ENCODE data around the gene EVA1C.
A peak's percentile ranks its signal among the peaks of the same experiment; 100 is the strongest.

The EVA1C gene

GRCh38 chr21:32467291-32467690, 54.8 kb downstream of the EVA1C start:
- POLR2A ChIA-PET (ENCODE audit: low non-redundant PET), result no interaction called here
- no peak for DNase-seq (ENCODE audit: low spot score)

GRCh38 chr21:32468681-32469111, 56.2 kb downstream of the EVA1C start:
- POLR2A ChIA-PET (ENCODE audit: low non-redundant PET), result no interaction called here

More at GRCh38 chr21:32467291-32467690, 54.8 kb downstream of the EVA1C start:
- no peak overlapping the region for H3K27ac ChIP-seq
- no peak for TF ChIP-seq CTCF (conservative IDR thresholded peaks at IDR 0.05; ENCODE audit: low read depth)
- CTCF ChIA-PET, result no interaction called here

GRCh38 chr21:32469628-32470027, 57.1 kb downstream of the EVA1C start:
- no peak overlapping the region for H3K27ac ChIP-seq
- ChIA-PET CTCF (interaction anchor here (0.7 to 1.1 kb wide), 2 partner anchors 18 to 548 kb away, joined by 3 to 5 read pairs; no protein-coding TSS in a partner anchor), POLR2A (ENCODE audit: low non-redundant PET) (no interaction called here)
- no peak for TF ChIP-seq CTCF (conservative IDR thresholded peaks at IDR 0.05; ENCODE audit: low read depth)
- DNase-seq (ENCODE audit: low spot score), result no peak

More at GRCh38 chr21:32468681-32469111, 56.2 kb downstream of the EVA1C start:
- CTCF ChIA-PET, result no interaction called here
- H3K27ac ChIP-seq, result peak overlapping the region; percentile 19; the same call in 1 of the 2 replicates
- DNase-seq (ENCODE audit: low spot score), result no peak
- no peak for TF ChIP-seq CTCF (conservative IDR thresholded peaks at IDR 0.05; ENCODE audit: low read depth)

GRCh38 chr21:32470206-32470605, 57.7 kb downstream of the EVA1C start:
- no peak for TF ChIP-seq CTCF (conservative IDR thresholded peaks at IDR 0.05; ENCODE audit: low read depth)
- CTCF ChIA-PET, result interaction anchor here (0.7 to 1.1 kb wide), 2 partner anchors 17 to 549 kb away, joined by 3 to 5 read pairs; no protein-coding TSS in a partner anchor
- POLR2A ChIA-PET (ENCODE audit: low non-redundant PET), result no interaction called here
- no peak for DNase-seq (ENCODE audit: low spot score)
- peak overlapping the region; percentile 14 for H3K27ac ChIP-seq

- CTCF ChIA-PET, result interaction anchor here (0.7 kb wide), 1 partner anchor 128 kb away, joined by 3 read pairs; no protein-coding TSS in a partner anchor
- TF ChIP-seq CTCF (conservative IDR thresholded peaks at IDR 0.05; ENCODE audit: low read depth), result no peak
- DNase-seq (ENCODE audit: low spot score), result no peak
- H3K27ac ChIP-seq, result peak overlapping the region; percentile 59
- POLR2A ChIA-PET (ENCODE audit: low non-redundant PET), result no interaction called here
Measured at GRCh38 chr21:32472890-32473765, 60.6 kb downstream of the EVA1C start.

GRCh38 chr21:32474179-32475059, 61.9 kb downstream of the EVA1C start:
- ChIA-PET POLR2A (ENCODE audit: low non-redundant PET) (no interaction called here), CTCF (interaction anchor here (0.7 kb wide), 1 partner anchor 108 kb away, joined by 4 read pairs; no protein-coding TSS in a partner anchor)
- no peak for TF ChIP-seq CTCF (conservative IDR thresholded peaks at IDR 0.05; ENCODE audit: low read depth)
- peak overlapping the region; percentile 59 for H3K27ac ChIP-seq
- no peak for DNase-seq (ENCODE audit: low spot score)

Data from RWPE1 (cell line).